ENCODE data around the gene ARHGAP24.

DNA sequence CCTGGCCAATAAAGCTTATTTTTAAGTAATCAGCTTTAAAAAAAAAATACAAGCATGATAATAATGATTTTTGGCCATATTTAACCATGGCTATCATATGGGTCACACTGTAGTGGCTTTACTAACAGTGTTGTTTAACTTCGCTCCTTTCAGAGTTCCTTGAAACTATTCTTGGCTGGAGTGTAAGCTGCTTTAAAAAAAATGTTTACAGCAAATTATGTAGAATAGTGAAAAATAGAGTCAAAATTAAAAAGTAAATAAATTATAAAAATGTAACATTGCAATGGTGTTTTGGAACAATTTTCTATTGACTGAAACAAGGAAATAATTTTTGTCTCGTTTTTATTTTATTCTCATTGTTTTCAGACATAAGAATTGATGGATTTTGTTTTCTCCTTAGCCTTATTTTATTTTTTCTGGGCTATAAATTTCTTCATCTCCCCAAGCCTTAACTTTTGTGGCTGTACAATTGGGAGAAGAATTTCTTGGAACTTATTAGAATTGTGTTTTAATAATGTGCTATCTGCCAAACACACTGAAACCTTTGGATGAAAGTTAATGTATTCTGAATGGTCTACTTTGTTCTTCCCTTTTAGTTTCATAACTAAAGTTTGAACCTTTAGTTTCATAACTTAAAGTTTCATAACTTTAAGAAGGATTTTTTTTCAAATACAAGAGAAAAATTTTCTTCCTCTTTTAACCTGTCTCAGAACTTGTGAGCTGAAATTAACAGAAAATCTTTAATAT is 182.0 kb downstream of the ARHGAP24 start:
- TF ChIP-seq, protein P1, sequence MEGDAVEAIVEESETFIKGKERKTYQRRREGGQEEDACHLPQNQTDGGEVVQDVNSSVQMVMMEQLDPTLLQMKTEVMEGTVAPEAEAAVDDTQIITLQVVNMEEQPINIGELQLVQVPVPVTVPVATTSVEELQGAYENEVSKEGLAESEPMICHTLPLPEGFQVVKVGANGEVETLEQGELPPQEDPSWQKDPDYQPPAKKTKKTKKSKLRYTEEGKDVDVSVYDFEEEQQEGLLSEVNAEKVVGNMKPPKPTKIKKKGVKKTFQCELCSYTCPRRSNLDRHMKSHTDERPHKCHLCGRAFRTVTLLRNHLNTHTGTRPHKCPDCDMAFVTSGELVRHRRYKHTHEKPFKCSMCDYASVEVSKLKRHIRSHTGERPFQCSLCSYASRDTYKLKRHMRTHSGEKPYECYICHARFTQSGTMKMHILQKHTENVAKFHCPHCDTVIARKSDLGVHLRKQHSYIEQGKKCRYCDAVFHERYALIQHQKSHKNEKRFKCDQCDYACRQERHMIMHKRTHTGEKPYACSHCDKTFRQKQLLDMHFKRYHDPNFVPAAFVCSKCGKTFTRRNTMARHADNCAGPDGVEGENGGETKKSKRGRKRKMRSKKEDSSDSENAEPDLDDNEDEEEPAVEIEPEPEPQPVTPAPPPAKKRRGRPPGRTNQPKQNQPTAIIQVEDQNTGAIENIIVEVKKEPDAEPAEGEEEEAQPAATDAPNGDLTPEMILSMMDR (IDR thresholded peaks at IDR 0.05; ENCODE audit: extremely low read depth in 1 of 2, insufficient read depth in 1 of 2, low read depth in 1 of 2, low read length in 2 of 2) = no peak
- TF ChIP-seq, protein P2, sequence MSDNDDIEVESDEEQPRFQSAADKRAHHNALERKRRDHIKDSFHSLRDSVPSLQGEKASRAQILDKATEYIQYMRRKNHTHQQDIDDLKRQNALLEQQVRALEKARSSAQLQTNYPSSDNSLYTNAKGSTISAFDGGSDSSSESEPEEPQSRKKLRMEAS (IDR thresholded peaks at IDR 0.05; ENCODE audit: insufficient read depth, insufficient read length) = no peak
- TF ChIP-seq POLR2A (IDR thresholded peaks at IDR 0.05; ENCODE audit: low read depth, low read length) (no peak), POLR2AphosphoS5 (IDR thresholded peaks at IDR 0.05; ENCODE audit: insufficient read depth, low read depth, low read length) (no peak)

All from endothelial cell of umbilical vein (primary cell).